HEK293 (cell line): ENCODE results near the gene TMEM256.

Experiments used
- ZNF341 ChIP-seq: fragments of 450-650 bp; formaldehyde crosslinking; IDR thresholded peaks from 2 replicates; pipeline ENCODE4; 2016; ENCODE audit warnings: low read depth, missing biosample characterization, missing genetic modification characterization
- ZNF776 ChIP-seq: fragments of 450-650 bp; formaldehyde crosslinking; IDR thresholded peaks from 2 replicates; pipeline ENCODE4 v1.5.0; 2017; ENCODE audit warnings: missing biosample characterization, missing genetic modification characterization, borderline replicate concordance
- TF ChIP-seq, protein P1 (sequence below): fragments of 450-650 bp; formaldehyde crosslinking; IDR thresholded peaks from 2 replicates; pipeline ENCODE4 v1.5.1; 2017; ENCODE audit warnings: missing biosample characterization, missing genetic modification characterization
- TF ChIP-seq, protein P2 (sequence below): fragments of 450-650 bp; formaldehyde crosslinking; IDR thresholded peaks from 2 replicates; pipeline ENCODE4 v1.5.1; 2016; ENCODE audit warnings: missing biosample characterization, missing genetic modification characterization
- TF ChIP-seq, protein P3 (sequence below): fragments of 450-650 bp; formaldehyde crosslinking; IDR thresholded peaks from 2 replicates; pipeline ENCODE4 v1.5.1; 2016; ENCODE audit warnings: missing biosample characterization, missing genetic modification characterization

DNA sequence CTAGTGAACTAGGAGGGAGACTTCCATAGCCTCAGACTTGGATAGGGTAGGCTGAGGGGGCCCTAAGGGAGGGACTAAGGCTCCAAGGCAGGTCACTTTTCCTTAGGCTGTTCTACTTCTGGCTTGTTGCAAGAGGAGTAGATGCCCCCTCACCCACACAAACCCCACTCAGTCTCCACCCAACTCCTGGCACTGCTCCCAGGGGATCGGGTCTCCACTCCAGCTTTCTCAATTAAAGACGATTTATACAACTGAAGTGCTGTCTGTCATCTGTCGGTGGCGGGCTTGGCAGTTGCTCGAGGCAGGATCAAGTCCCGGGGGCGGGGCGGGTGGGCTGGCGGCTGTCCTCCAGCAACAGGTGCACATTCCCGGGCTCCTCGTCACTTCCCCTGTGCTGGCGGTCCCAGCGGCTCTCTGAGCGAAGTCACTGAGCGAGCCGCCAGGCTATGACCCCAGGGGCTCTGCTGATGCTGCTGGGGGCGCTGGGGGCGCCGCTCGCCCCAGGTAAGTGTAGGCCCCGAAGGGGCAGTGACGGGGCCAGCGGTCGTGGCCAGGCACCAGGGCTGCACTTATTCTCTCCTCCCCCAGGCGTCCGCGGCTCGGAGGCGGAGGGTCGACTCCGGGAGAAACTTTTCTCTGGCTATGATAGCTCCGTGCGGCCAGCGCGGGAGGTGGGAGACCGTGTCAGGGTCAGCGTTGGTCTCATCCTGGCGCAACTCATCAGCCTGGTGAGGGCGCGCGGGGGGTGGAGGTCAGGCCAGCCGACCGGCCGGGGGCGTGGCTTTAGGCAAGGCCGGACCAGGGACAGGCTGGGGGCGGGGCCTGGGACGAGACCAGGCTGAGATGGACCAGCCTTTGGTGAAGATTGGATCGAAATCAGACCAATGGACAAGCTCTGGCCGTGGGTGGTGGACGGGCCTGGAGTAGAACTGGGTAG is 41.1 kb upstream of the TMEM256 start, which contains the start of gene CHRNB1:
- TF ChIP-seq, protein P1, sequence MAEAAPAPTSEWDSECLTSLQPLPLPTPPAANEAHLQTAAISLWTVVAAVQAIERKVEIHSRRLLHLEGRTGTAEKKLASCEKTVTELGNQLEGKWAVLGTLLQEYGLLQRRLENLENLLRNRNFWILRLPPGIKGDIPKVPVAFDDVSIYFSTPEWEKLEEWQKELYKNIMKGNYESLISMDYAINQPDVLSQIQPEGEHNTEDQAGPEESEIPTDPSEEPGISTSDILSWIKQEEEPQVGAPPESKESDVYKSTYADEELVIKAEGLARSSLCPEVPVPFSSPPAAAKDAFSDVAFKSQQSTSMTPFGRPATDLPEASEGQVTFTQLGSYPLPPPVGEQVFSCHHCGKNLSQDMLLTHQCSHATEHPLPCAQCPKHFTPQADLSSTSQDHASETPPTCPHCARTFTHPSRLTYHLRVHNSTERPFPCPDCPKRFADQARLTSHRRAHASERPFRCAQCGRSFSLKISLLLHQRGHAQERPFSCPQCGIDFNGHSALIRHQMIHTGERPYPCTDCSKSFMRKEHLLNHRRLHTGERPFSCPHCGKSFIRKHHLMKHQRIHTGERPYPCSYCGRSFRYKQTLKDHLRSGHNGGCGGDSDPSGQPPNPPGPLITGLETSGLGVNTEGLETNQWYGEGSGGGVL (tag by site-specific recombination): 0 out of 2 replicates have a peak, but pooled peaks have one; percentile 5
- TF ChIP-seq, protein P2, sequence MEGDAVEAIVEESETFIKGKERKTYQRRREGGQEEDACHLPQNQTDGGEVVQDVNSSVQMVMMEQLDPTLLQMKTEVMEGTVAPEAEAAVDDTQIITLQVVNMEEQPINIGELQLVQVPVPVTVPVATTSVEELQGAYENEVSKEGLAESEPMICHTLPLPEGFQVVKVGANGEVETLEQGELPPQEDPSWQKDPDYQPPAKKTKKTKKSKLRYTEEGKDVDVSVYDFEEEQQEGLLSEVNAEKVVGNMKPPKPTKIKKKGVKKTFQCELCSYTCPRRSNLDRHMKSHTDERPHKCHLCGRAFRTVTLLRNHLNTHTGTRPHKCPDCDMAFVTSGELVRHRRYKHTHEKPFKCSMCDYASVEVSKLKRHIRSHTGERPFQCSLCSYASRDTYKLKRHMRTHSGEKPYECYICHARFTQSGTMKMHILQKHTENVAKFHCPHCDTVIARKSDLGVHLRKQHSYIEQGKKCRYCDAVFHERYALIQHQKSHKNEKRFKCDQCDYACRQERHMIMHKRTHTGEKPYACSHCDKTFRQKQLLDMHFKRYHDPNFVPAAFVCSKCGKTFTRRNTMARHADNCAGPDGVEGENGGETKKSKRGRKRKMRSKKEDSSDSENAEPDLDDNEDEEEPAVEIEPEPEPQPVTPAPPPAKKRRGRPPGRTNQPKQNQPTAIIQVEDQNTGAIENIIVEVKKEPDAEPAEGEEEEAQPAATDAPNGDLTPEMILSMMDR (tag by site-specific recombination): peak; percentile 64
- TF ChIP-seq ZNF341 (tag by site-specific recombination): peak; percentile 92
- TF ChIP-seq, protein P3, sequence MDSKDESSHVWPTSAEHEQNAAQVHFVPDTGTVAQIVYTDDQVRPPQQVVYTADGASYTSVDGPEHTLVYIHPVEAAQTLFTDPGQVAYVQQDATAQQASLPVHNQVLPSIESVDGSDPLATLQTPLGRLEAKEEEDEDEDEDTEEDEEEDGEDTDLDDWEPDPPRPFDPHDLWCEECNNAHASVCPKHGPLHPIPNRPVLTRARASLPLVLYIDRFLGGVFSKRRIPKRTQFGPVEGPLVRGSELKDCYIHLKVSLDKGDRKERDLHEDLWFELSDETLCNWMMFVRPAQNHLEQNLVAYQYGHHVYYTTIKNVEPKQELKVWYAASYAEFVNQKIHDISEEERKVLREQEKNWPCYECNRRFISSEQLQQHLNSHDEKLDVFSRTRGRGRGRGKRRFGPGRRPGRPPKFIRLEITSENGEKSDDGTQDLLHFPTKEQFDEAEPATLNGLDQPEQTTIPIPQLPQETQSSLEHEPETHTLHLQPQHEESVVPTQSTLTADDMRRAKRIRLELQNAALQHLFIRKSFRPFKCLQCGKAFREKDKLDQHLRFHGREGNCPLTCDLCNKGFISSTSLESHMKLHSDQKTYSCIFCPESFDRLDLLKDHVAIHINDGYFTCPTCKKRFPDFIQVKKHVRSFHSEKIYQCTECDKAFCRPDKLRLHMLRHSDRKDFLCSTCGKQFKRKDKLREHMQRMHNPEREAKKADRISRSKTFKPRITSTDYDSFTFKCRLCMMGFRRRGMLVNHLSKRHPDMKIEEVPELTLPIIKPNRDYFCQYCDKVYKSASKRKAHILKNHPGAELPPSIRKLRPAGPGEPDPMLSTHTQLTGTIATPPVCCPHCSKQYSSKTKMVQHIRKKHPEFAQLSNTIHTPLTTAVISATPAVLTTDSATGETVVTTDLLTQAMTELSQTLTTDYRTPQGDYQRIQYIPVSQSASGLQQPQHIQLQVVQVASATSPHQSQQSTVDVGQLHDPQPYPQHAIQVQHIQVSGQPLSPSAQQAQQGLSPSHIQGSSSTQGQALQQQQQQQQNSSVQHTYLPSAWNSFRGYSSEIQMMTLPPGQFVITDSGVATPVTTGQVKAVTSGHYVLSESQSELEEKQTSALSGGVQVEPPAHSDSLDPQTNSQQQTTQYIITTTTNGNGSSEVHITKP: peak; percentile 45; the same call in 1 of the 2 replicates
- TF ChIP-seq ZNF776 (tag by site-specific recombination): no peak
